AG04450 (cell line): ENCODE results near the gene CMSS1. TPM values are rescaled to one million over a fixed set of nuclear protein-coding genes. Genes with fewer than 3 reads are reported as not detected.

Source experiments
- CTCF ChIA-PET: fragments of 300-600, 350-600 bp; formaldehyde crosslinking; extraction: SDS; loops from one replicate; lab custom pipeline; 2022; ENCODE audit warnings: antibody characterized with exemption, inconsistent platforms; lab: Charles Lee
- POLR2A ChIA-PET: fragments of 350-600 bp; formaldehyde crosslinking; extraction: SDS; loops from one replicate; lab custom pipeline; 2021; ENCODE audit warnings: antibody characterized with exemption, inconsistent platforms; lab: Yijun Ruan, JAX
- DNase-seq: peaks from one replicate; pipeline ENCODE4 v3.0.0-alpha.2; 2011; ENCODE audit warnings: low read depth, low spot score
- H3K27ac ChIP-seq: one replicate; pipeline ENCODE4 v1.5.1; 2012; ENCODE audit warnings: low read depth, low read length, control low read depth
- H3K27me3 ChIP-seq: one replicate; pipeline ENCODE4 v1.6.0; 2012; ENCODE audit warnings: low read length; ENCODE audit not compliant: control insufficient read depth, insufficient read depth
- H3K4me3 ChIP-seq: 2 replicates; pipeline ENCODE4 v1.5.1; 2011; ENCODE audit warnings: mild to moderate bottlenecking, low read depth, low read length, control low read depth
- H3K9me3 ChIP-seq: 2 replicates; pipeline ENCODE4 v1.5.1; 2012; ENCODE audit warnings: low read length; ENCODE audit not compliant: control insufficient read depth, insufficient read depth
- polyA plus RNA-seq: library from polyadenylated mRNA; depleted of rRNA; stranded (reverse); fragments of >200 nt; gene quantifications from 2 replicates; pipeline ENCODE4 v1.2.3, GENCODE V29; 2011
- TF ChIP-seq, protein P1 (sequence below): IDR thresholded peaks from 2 replicates; pipeline ENCODE4 v1.5.1; 2011; ENCODE audit warnings: low read depth, low read length, control low read depth, inconsistent platforms

The CMSS1 gene
- polyA plus RNA-seq, 1 experiment: 15.7 TPM

DNA sequence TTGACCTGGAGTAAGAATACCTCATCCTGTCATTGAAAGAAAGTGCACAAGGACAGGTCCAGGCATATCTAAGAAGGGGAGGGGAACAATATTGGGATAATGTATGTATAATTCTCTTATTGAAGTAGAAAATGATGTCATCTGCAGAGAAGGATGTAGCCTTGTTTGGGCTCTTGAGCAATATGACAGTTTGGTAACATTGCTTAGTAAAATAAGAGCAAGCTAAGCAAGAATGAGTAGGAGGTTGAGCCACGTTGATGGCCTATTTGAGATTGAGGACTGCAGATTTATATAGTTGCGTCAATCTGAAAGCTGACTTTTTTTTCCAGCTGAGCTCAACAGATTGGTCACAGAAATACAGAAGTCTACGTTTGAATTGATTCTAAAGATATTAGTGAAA is 151.5 kb downstream of the CMSS1 start:
- POLR2A ChIA-PET: no interaction called here
- DNase-seq: no peak
- H3K27me3 ChIP-seq: no peaks in the 10 kb centered on the region
- TF ChIP-seq, protein P1, sequence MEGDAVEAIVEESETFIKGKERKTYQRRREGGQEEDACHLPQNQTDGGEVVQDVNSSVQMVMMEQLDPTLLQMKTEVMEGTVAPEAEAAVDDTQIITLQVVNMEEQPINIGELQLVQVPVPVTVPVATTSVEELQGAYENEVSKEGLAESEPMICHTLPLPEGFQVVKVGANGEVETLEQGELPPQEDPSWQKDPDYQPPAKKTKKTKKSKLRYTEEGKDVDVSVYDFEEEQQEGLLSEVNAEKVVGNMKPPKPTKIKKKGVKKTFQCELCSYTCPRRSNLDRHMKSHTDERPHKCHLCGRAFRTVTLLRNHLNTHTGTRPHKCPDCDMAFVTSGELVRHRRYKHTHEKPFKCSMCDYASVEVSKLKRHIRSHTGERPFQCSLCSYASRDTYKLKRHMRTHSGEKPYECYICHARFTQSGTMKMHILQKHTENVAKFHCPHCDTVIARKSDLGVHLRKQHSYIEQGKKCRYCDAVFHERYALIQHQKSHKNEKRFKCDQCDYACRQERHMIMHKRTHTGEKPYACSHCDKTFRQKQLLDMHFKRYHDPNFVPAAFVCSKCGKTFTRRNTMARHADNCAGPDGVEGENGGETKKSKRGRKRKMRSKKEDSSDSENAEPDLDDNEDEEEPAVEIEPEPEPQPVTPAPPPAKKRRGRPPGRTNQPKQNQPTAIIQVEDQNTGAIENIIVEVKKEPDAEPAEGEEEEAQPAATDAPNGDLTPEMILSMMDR: no peak
- H3K27ac ChIP-seq: no peak overlapping the region
- CTCF ChIA-PET: no interaction called here
- no peaks in the 10 kb centered on the region for H3K9me3 ChIP-seq
- H3K4me3 ChIP-seq: no peak overlapping the region

DNA sequence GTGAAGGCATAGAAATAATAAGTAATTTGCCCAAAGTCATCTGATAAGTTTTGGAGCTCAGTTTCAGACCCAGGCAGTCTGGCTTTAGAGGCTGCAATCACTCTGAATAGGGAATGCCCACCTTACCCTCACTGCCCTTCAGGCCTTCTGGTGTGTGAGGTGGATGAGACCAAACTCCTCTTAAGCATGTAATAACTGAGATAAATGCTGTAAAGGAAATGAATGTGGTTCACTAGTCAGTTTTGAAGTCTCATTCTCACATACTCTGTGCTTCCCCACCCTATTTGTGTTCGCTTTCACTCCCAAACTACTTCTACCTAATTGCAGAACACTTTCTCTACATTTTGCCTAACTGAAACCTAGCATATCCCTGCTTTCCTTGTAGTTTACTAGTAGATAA is 152.5 kb downstream of the CMSS1 start:
- POLR2A ChIA-PET: no interaction called here
- TF ChIP-seq, protein P1: no peak
- no peak for DNase-seq
- no peaks in the 10 kb centered on the region for H3K9me3 ChIP-seq
- CTCF ChIA-PET: no interaction called here
- no peak overlapping the region for H3K27ac ChIP-seq
- H3K4me3 ChIP-seq: no peak overlapping the region
- H3K27me3 ChIP-seq: no peaks in the 10 kb centered on the region

DNA sequence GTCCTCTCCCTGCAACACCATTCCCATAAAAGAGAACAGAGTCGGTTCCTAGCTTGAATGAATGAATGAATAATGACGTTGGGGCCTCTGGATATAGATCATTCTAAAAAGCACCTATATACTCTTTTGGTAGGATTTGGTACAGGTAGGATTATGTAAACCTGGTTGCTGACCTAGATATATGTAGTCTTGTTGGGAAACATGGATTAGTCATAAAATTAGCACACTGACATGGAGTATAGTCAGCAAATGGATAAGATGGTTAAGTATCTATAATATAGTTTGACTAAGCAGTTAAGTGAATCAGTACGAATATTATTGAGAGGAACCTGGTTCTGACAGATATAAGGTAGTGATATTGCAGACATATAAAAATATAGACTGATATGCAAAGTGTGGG is 154.1 kb downstream of the CMSS1 start:
- ChIA-PET CTCF (no interaction called here), POLR2A (interaction anchor here (0.6 kb wide), 1 partner anchor 258 kb away, joined by 3 read pairs; no protein-coding TSS in a partner anchor)
- Histone ChIP-seq H3K27me3 (no peaks in the 10 kb centered on the region), H3K9me3 (no peaks in the 10 kb centered on the region), H3K27ac (no peak overlapping the region), H3K4me3 (no peak overlapping the region)
- DNase-seq: no peak
- TF ChIP-seq, protein P1: no peak

DNA sequence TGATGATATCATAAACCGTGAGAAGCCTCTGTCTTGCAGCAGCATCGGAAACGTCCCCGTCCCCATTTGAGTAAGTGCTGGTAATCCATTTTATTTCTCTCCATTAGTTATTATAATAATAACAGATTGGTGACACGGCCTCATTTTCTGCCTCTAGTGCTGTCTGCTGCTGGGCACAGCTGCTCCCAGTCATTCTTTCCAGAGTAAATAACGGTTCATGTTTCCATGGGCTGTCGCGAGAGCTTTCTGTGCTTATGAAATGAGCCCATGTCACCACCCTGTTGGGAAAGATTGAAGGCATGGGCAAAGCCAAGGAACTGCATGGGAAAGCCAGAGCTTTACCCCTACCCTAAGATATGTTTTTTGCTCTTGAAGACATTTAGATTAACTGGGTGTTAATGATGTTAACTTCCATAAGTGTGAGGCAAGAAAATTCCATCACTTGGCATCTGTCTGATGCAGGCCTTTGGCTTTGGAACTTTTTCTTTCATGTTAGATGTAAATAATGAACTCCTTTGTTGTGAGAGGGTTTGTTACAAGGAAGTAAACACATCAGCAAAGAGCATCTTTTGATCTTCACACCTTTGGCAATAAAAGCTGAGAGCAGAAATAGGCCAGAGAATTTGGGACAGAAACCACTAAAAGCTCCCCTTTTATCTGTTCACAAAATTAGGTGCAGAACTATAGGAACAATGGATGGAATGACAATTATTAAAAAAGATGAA is 154.9 kb downstream of the CMSS1 start:
- CTCF ChIA-PET: no interaction called here
- H3K4me3 ChIP-seq: no peak overlapping the region
- H3K27ac ChIP-seq: no peak overlapping the region
- H3K9me3 ChIP-seq: no peaks in the 10 kb centered on the region
- POLR2A ChIA-PET: interaction anchor here (0.7 kb wide), 1 partner anchor 27 kb away, joined by 3 read pairs; no protein-coding TSS in a partner anchor
- no peaks in the 10 kb centered on the region for H3K27me3 ChIP-seq
- TF ChIP-seq, protein P1: no peak
- DNase-seq: no peak

DNA sequence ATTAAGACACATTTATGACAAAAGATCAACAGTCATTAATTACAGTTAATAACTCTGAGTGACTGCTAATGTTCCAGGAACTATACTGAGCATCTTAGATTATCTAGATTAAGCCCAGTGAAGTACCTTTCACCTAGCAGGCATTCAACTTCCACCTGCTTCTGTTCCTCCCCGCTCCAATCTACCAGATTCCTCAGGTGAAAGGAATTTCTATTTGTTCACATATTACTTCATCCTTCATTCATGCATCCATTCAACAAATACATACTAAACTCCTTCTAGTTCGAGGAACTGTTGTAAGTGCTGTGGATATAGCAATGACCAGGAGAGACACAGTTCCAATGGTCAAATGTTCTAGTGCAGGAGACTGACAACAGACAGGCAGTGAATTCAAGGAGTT is 157.3 kb downstream of the CMSS1 start:
- ChIA-PET POLR2A (no interaction called here), CTCF (no interaction called here)
- Histone ChIP-seq H3K9me3 (no peaks in the 10 kb centered on the region), H3K27ac (no peak overlapping the region), H3K4me3 (no peak overlapping the region), H3K27me3 (no peaks in the 10 kb centered on the region)
- TF ChIP-seq, protein P1: no peak
- no peak for DNase-seq
